Trophoblast cell (in vitro differentiated cells and primary cell): ENCODE results near the gene AVP.

Experiments used
- DNase-seq, 2 donors: peaks; one replicate each; pipeline ENCODE4 v3.0.0-alpha.2; 2016
- H2AFZ ChIP-seq: 2 replicates; pipeline ENCODE4 v1.6.1; 2013; ENCODE audit warnings: low read length, moderate library complexity, mild to moderate bottlenecking; ENCODE audit not compliant: insufficient read depth, poor library complexity
- H2AK5ac ChIP-seq: 2 replicates; pipeline ENCODE4 v1.6.1; 2013; ENCODE audit warnings: mild to moderate bottlenecking, low read length
- H2BK120ac ChIP-seq: 2 replicates; pipeline ENCODE4 v1.6.1; 2013; ENCODE audit warnings: low read length, mild to moderate bottlenecking, moderate library complexity; ENCODE audit not compliant: insufficient read depth, poor library complexity
- H2BK12ac ChIP-seq: 2 replicates; pipeline ENCODE4 v1.6.1; 2013; ENCODE audit warnings: mild to moderate bottlenecking, low read length, moderate library complexity
- H2BK5ac ChIP-seq: 2 replicates; pipeline ENCODE4 v1.6.1; 2013; ENCODE audit warnings: low read length, low read depth, moderate library complexity, mild to moderate bottlenecking; ENCODE audit not compliant: poor library complexity
- H3K14ac ChIP-seq: 2 replicates; pipeline ENCODE4 v1.6.1; 2013; ENCODE audit warnings: mild to moderate bottlenecking, low read length
- H3K18ac ChIP-seq: 2 replicates; pipeline ENCODE4 v1.6.1; 2013; ENCODE audit warnings: mild to moderate bottlenecking, low read length
- H3K23ac ChIP-seq: 2 replicates; pipeline ENCODE4 v1.6.1; 2013; ENCODE audit warnings: low read length
- H3K27ac ChIP-seq: 2 replicates; pipeline ENCODE4 v1.5.1; 2013; ENCODE audit warnings: low read depth, mild to moderate bottlenecking, inconsistent platforms, low read length, moderate library complexity
- H3K27me3 ChIP-seq: 2 replicates; pipeline ENCODE4 v1.6.1; 2013; ENCODE audit warnings: inconsistent platforms, mild to moderate bottlenecking, low read length, moderate library complexity; ENCODE audit not compliant: insufficient read depth
- H3K36me3 ChIP-seq, 2 experiments: 1 replicate in 1 of 2; 2 replicates in 1 of 2; pipeline ENCODE4 v1.6.1; 2013; ENCODE audit warnings: low read length in 2 of 2, mild to moderate bottlenecking in 2 of 2, moderate library complexity in 1 of 2; ENCODE audit not compliant: insufficient read depth in 2 of 2, control insufficient read depth in 1 of 2
- H3K4ac ChIP-seq: 2 replicates; pipeline ENCODE4 v1.6.1; 2013; ENCODE audit warnings: low read depth, mild to moderate bottlenecking, low read length, moderate library complexity
- H3K4me1 ChIP-seq, 2 experiments: 1 replicate in 1 of 2; 2 replicates in 1 of 2; pipeline ENCODE4 v1.6.1; 2013; ENCODE audit warnings: low read length in 2 of 2, mild to moderate bottlenecking in 2 of 2, moderate library complexity in 1 of 2; ENCODE audit not compliant: insufficient read depth in 2 of 2, control insufficient read depth in 1 of 2
- H3K4me2 ChIP-seq: 2 replicates; pipeline ENCODE4 v1.6.1; 2013; ENCODE audit warnings: inconsistent platforms, mild to moderate bottlenecking, low read length, moderate library complexity
- H3K4me3 ChIP-seq: 2 replicates; pipeline ENCODE4 v1.5.1; 2013; ENCODE audit warnings: mild to moderate bottlenecking, low read depth, low read length, inconsistent platforms
- H3K79me1 ChIP-seq: one replicate; pipeline ENCODE4 v1.6.1; 2013; ENCODE audit warnings: low read length
- H3K79me2 ChIP-seq: 2 replicates; pipeline ENCODE4 v1.6.1; 2013; ENCODE audit warnings: low read length, mild to moderate bottlenecking; ENCODE audit not compliant: control insufficient read depth, insufficient read depth, poor library complexity
- H3K9ac ChIP-seq: 2 replicates; pipeline ENCODE4 v1.6.1; 2013; ENCODE audit warnings: mild to moderate bottlenecking, low read length
- H3K9me3 ChIP-seq: 2 replicates; pipeline ENCODE4 v1.6.1; 2013; ENCODE audit warnings: low read depth, mild to moderate bottlenecking, control low read depth, inconsistent platforms, low read length; ENCODE audit not compliant: insufficient read depth
- H4K12ac ChIP-seq: 2 replicates; pipeline ENCODE4 v1.6.1; 2013; ENCODE audit warnings: low read depth, mild to moderate bottlenecking, low read length, moderate library complexity
- H4K8ac ChIP-seq: 2 replicates; pipeline ENCODE4 v1.6.1; 2013; ENCODE audit warnings: low read depth, mild to moderate bottlenecking, low read length, moderate library complexity
- H4K91ac ChIP-seq: one replicate; pipeline ENCODE4 v1.6.1; 2013; ENCODE audit warnings: low read depth, mild to moderate bottlenecking, low read length, moderate library complexity
- WGBS: extraction: QIAGEN DNeasy Blood & Tissue Kit; methylation state at CpG from one replicate; pipeline ENCODE4 v1.1.7; 2013; ENCODE audit warnings: missing lambda C conversion rate; ENCODE audit not compliant: insufficient read length, insufficient coverage; ENCODE audit errors: extremely low coverage; 5-methylcytosine and 5-hydroxymethylcytosine counted together

AVP gene

DNA sequence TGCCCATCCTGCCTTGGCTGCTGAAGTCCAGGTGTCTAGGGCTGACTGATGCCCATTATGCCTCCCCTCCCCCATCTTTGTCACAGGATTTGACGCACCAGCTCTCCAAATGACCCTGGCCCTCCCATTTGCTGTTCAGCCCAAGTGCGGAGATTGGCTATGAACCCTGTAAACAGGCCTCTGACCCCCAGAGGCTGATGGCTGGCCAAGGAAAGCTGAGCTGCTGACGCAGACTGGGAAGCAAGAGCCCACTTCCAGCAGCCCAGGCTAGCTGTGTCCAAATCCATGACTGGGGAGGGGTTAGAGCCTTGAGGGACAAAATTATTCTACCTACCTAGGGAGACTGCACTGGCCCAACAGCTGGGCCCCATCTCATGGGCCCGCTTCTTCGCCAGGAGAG, 41.9 kb downstream of the AVP start:
- Histone ChIP-seq H3K4me3 (no peak overlapping the region), H2BK12ac (no peak overlapping the region), H3K9me3 (no peaks in the 10 kb centered on the region), H3K79me2 (peaks cover 9% of the 10 kb centered on the region), H3K4me1 (peaks cover 3 to 7% of the 10 kb centered on the region in 2 experiments), H3K79me1 (peaks cover 13% of the 10 kb centered on the region), H2BK5ac (no peak overlapping the region), H3K4me2 (no peak overlapping the region), H3K23ac (no peak overlapping the region), H3K14ac (no peak overlapping the region), H3K27ac (no peak overlapping the region), H2AK5ac (no peak overlapping the region), H3K18ac (no peak overlapping the region), H4K91ac (no peak overlapping the region), H2BK120ac (no peak overlapping the region), H4K12ac (no peak overlapping the region), H3K9ac (no peak overlapping the region), H2AFZ (no peak overlapping the region), H3K36me3 (peaks cover 16 to 25% of the 10 kb centered on the region in 2 experiments), H3K4ac (no peak overlapping the region), H4K8ac (no peak overlapping the region), H3K27me3 (no peaks in the 10 kb centered on the region)
- no CpG with 5 or more reads among the region's 5 CpGs for WGBS
- no peak for DNase-seq

- Histone ChIP-seq H3K79me1 (peaks cover 13% of the 10 kb centered on the region), H3K4me2 (no peak overlapping the region), H3K14ac (no peak overlapping the region), H2BK12ac (no peak overlapping the region), H3K4ac (no peak overlapping the region), H3K27me3 (no peaks in the 10 kb centered on the region), H4K91ac (no peak overlapping the region), H3K27ac (no peak overlapping the region), H3K4me1 (peaks cover 2 to 5% of the 10 kb centered on the region in 2 experiments), H3K18ac (no peak overlapping the region), H3K79me2 (peaks cover 9% of the 10 kb centered on the region), H3K36me3 (peaks cover 17 to 28% of the 10 kb centered on the region in 2 experiments), H3K23ac (no peak overlapping the region), H2AFZ (no peak overlapping the region), H3K9ac (no peak overlapping the region), H4K12ac (no peak overlapping the region), H2BK120ac (no peak overlapping the region), H2AK5ac (no peak overlapping the region), H3K9me3 (peaks cover 1% of the 10 kb centered on the region), H4K8ac (no peak overlapping the region), H2BK5ac (no peak overlapping the region), H3K4me3 (no peak overlapping the region)
- WGBS = no CpG with 5 or more reads among the region's 10 CpGs
- DNase-seq = no peak
Measured at GRCh38 chr20:3041854-3042409, 42.6 kb downstream of the AVP start.

GRCh38 chr20:3040086-3040485, 44.4 kb downstream of the AVP start:
- no peak overlapping the region for H3K4me3 ChIP-seq
- H2AFZ ChIP-seq = no peak overlapping the region
- no peak overlapping the region for H2AK5ac ChIP-seq
- H3K36me3 ChIP-seq = peaks cover 29 to 45% of the 10 kb centered on the region in 2 experiments
- no peak overlapping the region for H3K23ac ChIP-seq
- H3K27me3 ChIP-seq = no peaks in the 10 kb centered on the region
- H4K8ac ChIP-seq = no peak overlapping the region
- H3K14ac ChIP-seq = no peak overlapping the region
- no peak overlapping the region for H2BK12ac ChIP-seq
- no peak overlapping the region for H3K4ac ChIP-seq
- no peak overlapping the region for H2BK5ac ChIP-seq
- H3K27ac ChIP-seq = no peak overlapping the region
- no peak overlapping the region for H3K18ac ChIP-seq
- no peak overlapping the region for H2BK120ac ChIP-seq
- H3K79me2 ChIP-seq = no peaks in the 10 kb centered on the region
- H3K4me1 ChIP-seq = peaks cover 0 to under 1% of the 10 kb centered on the region in 2 experiments
- no peak overlapping the region for H3K9ac ChIP-seq
- H3K4me2 ChIP-seq = no peak overlapping the region
- H3K79me1 ChIP-seq = no peaks in the 10 kb centered on the region
- H4K91ac ChIP-seq = no peak overlapping the region
- no peak for DNase-seq
- WGBS = no CpG with 5 or more reads among the region's 8 CpGs
- H4K12ac ChIP-seq = no peak overlapping the region
- H3K9me3 ChIP-seq = peaks cover 2% of the 10 kb centered on the region

- no peak overlapping the region for H3K27ac ChIP-seq
- H3K27me3 ChIP-seq = no peaks in the 10 kb centered on the region
- H4K12ac ChIP-seq = no peak overlapping the region
- no peak overlapping the region for H3K4me2 ChIP-seq
- H3K36me3 ChIP-seq = peaks cover 31 to 48% of the 10 kb centered on the region in 2 experiments
- H3K23ac ChIP-seq = no peak overlapping the region
- no peaks in the 10 kb centered on the region for H3K4me1 ChIP-seq
- no peak overlapping the region for H3K18ac ChIP-seq
- peaks cover 2% of the 10 kb centered on the region for H3K9me3 ChIP-seq
- no CpG with 5 or more reads among the region's 4 CpGs for WGBS
- no peak overlapping the region for H2BK120ac ChIP-seq
- H3K79me2 ChIP-seq = no peaks in the 10 kb centered on the region
- DNase-seq = no peak
- H3K4ac ChIP-seq = no peak overlapping the region
- H3K9ac ChIP-seq = no peak overlapping the region
- H3K79me1 ChIP-seq = no peaks in the 10 kb centered on the region
- H2BK5ac ChIP-seq = no peak overlapping the region
- H3K4me3 ChIP-seq = no peak overlapping the region
- H3K14ac ChIP-seq = no peak overlapping the region
- no peak overlapping the region for H2AFZ ChIP-seq
- no peak overlapping the region for H2AK5ac ChIP-seq
- no peak overlapping the region for H2BK12ac ChIP-seq
- no peak overlapping the region for H4K91ac ChIP-seq
- H4K8ac ChIP-seq = no peak overlapping the region
Measured at GRCh38 chr20:3039426-3039825, 45.1 kb downstream of the AVP start.
